ENCODE data around the gene MRPL37. TPM values are rescaled to one million over a fixed set of nuclear protein-coding genes. Genes with fewer than 3 reads are reported as not detected.

The MRPL37 gene
- total and polyA plus RNA-seq, 9 donors, result 45.0 to 70.2 (median 62.8) TPM

- 95% methylated on average over 7 of the region's 9 CpGs for WGBS (ENCODE audit: insufficient coverage)
- no peaks in the 10 kb centered on the region for H3K9me3 ChIP-seq (replicated peaks; ENCODE audit: control insufficient read depth, low read depth, low read length)
- peaks cover 21% of the 10 kb centered on the region for H3K4me1 ChIP-seq (ENCODE audit: control insufficient read depth, insufficient read depth, low read length)
- no peak for DNase-seq
- H3K36me3 ChIP-seq (ENCODE audit: control insufficient read depth, insufficient read depth, low read length), result peaks cover 87% of the 10 kb centered on the region
- no peak overlapping the region for H3K4me3 ChIP-seq (ENCODE audit: low read length)
- no peak overlapping the region for H3K27ac ChIP-seq (ENCODE audit: low read length)
- H3K27me3 ChIP-seq (ENCODE audit: control insufficient read depth, insufficient read depth, low read length), result no peaks in the 10 kb centered on the region
Observed at GRCh38 chr1:54215523-54215922, 15.6 kb downstream of the MRPL37 start.

GRCh38 chr1:54218883-54219687 lies 19.1 kb downstream of the MRPL37 start:
- peaks cover 32% of the 10 kb centered on the region for H3K4me1 ChIP-seq (ENCODE audit: control insufficient read depth, insufficient read depth, low read length)
- peak; percentile 49 for DNase-seq
- peaks cover 71% of the 10 kb centered on the region for H3K36me3 ChIP-seq (ENCODE audit: control insufficient read depth, insufficient read depth, low read length)
- no peaks in the 10 kb centered on the region for H3K9me3 ChIP-seq (replicated peaks; ENCODE audit: control insufficient read depth, low read depth, low read length)
- no peak overlapping the region for H3K4me3 ChIP-seq (ENCODE audit: low read length)
- WGBS (ENCODE audit: insufficient coverage), result 57% methylated on average over 9 of the region's 11 CpGs
- H3K27me3 ChIP-seq (ENCODE audit: control insufficient read depth, insufficient read depth, low read length), result no peaks in the 10 kb centered on the region
- H3K27ac ChIP-seq (ENCODE audit: low read length), result peak overlapping the region; percentile 87

DNA sequence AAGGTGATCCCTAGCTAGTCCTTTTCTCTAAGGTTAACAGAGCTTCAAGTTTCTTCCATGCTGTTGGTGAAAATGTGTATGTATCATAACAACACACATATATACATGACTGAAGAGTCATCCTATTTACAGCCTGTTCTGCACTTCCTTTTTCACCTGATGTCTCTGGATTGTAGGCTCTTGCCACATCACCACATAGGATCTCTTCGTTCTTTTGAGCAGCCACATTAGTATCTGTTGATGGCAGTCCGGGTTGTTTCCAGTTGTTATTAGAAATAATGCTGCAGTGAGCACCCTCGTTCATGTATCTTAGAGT lies 19.7 kb downstream of the MRPL37 start:
- peaks cover 66% of the 10 kb centered on the region for H3K36me3 ChIP-seq (ENCODE audit: control insufficient read depth, insufficient read depth, low read length)
- DNase-seq, result no peak
- H3K4me1 ChIP-seq (ENCODE audit: control insufficient read depth, insufficient read depth, low read length), result peaks cover 32% of the 10 kb centered on the region
- no peaks in the 10 kb centered on the region for H3K9me3 ChIP-seq (replicated peaks; ENCODE audit: control insufficient read depth, low read depth, low read length)
- peak overlapping the region; percentile 87 for H3K27ac ChIP-seq (ENCODE audit: low read length)
- H3K4me3 ChIP-seq (ENCODE audit: low read length), result no peak overlapping the region
- no peaks in the 10 kb centered on the region for H3K27me3 ChIP-seq (ENCODE audit: control insufficient read depth, insufficient read depth, low read length)
- whole genome bisulfite sequencing (ENCODE audit: insufficient coverage), result 36% methylated on average over 2 of the region's 3 CpGs

- Histone ChIP-seq H3K36me3 (ENCODE audit: control insufficient read depth, insufficient read depth, low read length) (peaks cover 66% of the 10 kb centered on the region), H3K4me3 (ENCODE audit: low read length) (no peak overlapping the region), H3K27me3 (ENCODE audit: control insufficient read depth, insufficient read depth, low read length) (no peaks in the 10 kb centered on the region), H3K4me1 (ENCODE audit: control insufficient read depth, insufficient read depth, low read length) (peaks cover 32% of the 10 kb centered on the region), H3K27ac (ENCODE audit: low read length) (peak overlapping the region; percentile 87), H3K9me3 (replicated peaks; ENCODE audit: control insufficient read depth, low read depth, low read length) (no peaks in the 10 kb centered on the region)
- WGBS (ENCODE audit: insufficient coverage), result 19% methylated on average over 12 of the region's 18 CpGs
- DNase-seq, result peak; percentile 90
Observed at GRCh38 chr1:54220004-54220811, 20.2 kb downstream of the MRPL37 start.

- Histone ChIP-seq H3K27ac (ENCODE audit: low read length) (peak overlapping the region; percentile 87), H3K4me3 (ENCODE audit: low read length) (no peak overlapping the region), H3K36me3 (ENCODE audit: control insufficient read depth, insufficient read depth, low read length) (peaks cover 63% of the 10 kb centered on the region), H3K9me3 (replicated peaks; ENCODE audit: control insufficient read depth, low read depth, low read length) (no peaks in the 10 kb centered on the region), H3K27me3 (ENCODE audit: control insufficient read depth, insufficient read depth, low read length) (no peaks in the 10 kb centered on the region), H3K4me1 (ENCODE audit: control insufficient read depth, insufficient read depth, low read length) (peaks cover 32% of the 10 kb centered on the region)
- WGBS (ENCODE audit: insufficient coverage), result 91% methylated on average over 7 of the region's 12 CpGs
- DNase-seq, result no peak
Observed at GRCh38 chr1:54221113-54221834, 21.3 kb downstream of the MRPL37 start.

- H3K27me3 ChIP-seq (ENCODE audit: control insufficient read depth, insufficient read depth, low read length), result no peaks in the 10 kb centered on the region
- no peaks in the 10 kb centered on the region for H3K9me3 ChIP-seq (replicated peaks; ENCODE audit: control insufficient read depth, low read depth, low read length)
- H3K36me3 ChIP-seq (ENCODE audit: control insufficient read depth, insufficient read depth, low read length), result peaks cover 58% of the 10 kb centered on the region
- peaks cover 32% of the 10 kb centered on the region for H3K4me1 ChIP-seq (ENCODE audit: control insufficient read depth, insufficient read depth, low read length)
- no peak overlapping the region for H3K27ac ChIP-seq (ENCODE audit: low read length)
- no peak overlapping the region for H3K4me3 ChIP-seq (ENCODE audit: low read length)
- no peak for DNase-seq
- 96% methylated on average over 2 of the region's 7 CpGs for WGBS (ENCODE audit: insufficient coverage)
Observed at GRCh38 chr1:54221867-54222484, 22.0 kb downstream of the MRPL37 start.

GRCh38 chr1:54222711-54223110 lies 22.7 kb downstream of the MRPL37 start:
- no peak for DNase-seq
- Histone ChIP-seq H3K4me3 (ENCODE audit: low read length) (no peak overlapping the region), H3K27ac (ENCODE audit: low read length) (no peak overlapping the region), H3K9me3 (replicated peaks; ENCODE audit: control insufficient read depth, low read depth, low read length) (no peaks in the 10 kb centered on the region), H3K27me3 (ENCODE audit: control insufficient read depth, insufficient read depth, low read length) (no peaks in the 10 kb centered on the region), H3K36me3 (ENCODE audit: control insufficient read depth, insufficient read depth, low read length) (peaks cover 51% of the 10 kb centered on the region), H3K4me1 (ENCODE audit: control insufficient read depth, insufficient read depth, low read length) (peaks cover 33% of the 10 kb centered on the region)
- 83% methylated on average over 2 of the region's 6 CpGs for WGBS (ENCODE audit: insufficient coverage)

GRCh38 chr1:54223441-54224202 lies 23.7 kb downstream of the MRPL37 start:
- Histone ChIP-seq H3K36me3 (ENCODE audit: control insufficient read depth, insufficient read depth, low read length) (peaks cover 50% of the 10 kb centered on the region), H3K4me1 (ENCODE audit: control insufficient read depth, insufficient read depth, low read length) (peaks cover 39% of the 10 kb centered on the region), H3K4me3 (ENCODE audit: low read length) (no peak overlapping the region), H3K27ac (ENCODE audit: low read length) (no peak overlapping the region), H3K27me3 (ENCODE audit: control insufficient read depth, insufficient read depth, low read length) (no peaks in the 10 kb centered on the region), H3K9me3 (replicated peaks; ENCODE audit: control insufficient read depth, low read depth, low read length) (no peaks in the 10 kb centered on the region)
- DNase-seq, result peak; percentile 63
- WGBS (ENCODE audit: insufficient coverage), result 72% methylated on average over 15 of the region's 16 CpGs

GRCh38 chr1:54224233-54224632 lies 24.3 kb downstream of the MRPL37 start:
- Histone ChIP-seq H3K9me3 (replicated peaks; ENCODE audit: control insufficient read depth, low read depth, low read length) (no peaks in the 10 kb centered on the region), H3K4me1 (ENCODE audit: control insufficient read depth, insufficient read depth, low read length) (peaks cover 39% of the 10 kb centered on the region), H3K27me3 (ENCODE audit: control insufficient read depth, insufficient read depth, low read length) (no peaks in the 10 kb centered on the region), H3K27ac (ENCODE audit: low read length) (no peak overlapping the region), H3K4me3 (ENCODE audit: low read length) (no peak overlapping the region), H3K36me3 (ENCODE audit: control insufficient read depth, insufficient read depth, low read length) (peaks cover 51% of the 10 kb centered on the region)
- DNase-seq, result no peak
- WGBS (ENCODE audit: insufficient coverage), result 71% methylated on average over 4 of the region's 6 CpGs

Data from muscle of leg (tissue), 11 donors.